Pancreas (tissue), 10 donors: ENCODE measurements around the gene CMTM6. TPM values are rescaled to one million over a fixed set of nuclear protein-coding genes. Genes with fewer than 3 reads are reported as not detected.
"Not testable (repeated sequence)": the region's sequence is repeated elsewhere in the genome, so short reads cannot be mapped to it uniquely, and the experiment has no call there.

Experiments
- ATAC-seq, 4 donors: fragments of 200-7000 bp; cut with Tn5 transposase; one replicate each; pipeline versions ENCODE4 v1.8.0 to v1.9.1; 2020; ENCODE audit warnings: mild to moderate bottlenecking in 4 of 4, moderate library complexity in 4 of 4
- DNase-seq, 6 donors: peaks; one replicate each; pipeline ENCODE4 v3.0.0-alpha.2; 2020
- FAIRE-seq: peaks from 2 replicates; lab custom pipeline; 2012; peaks lifted over from hg19 to GRCh38; lab: Jason Lieb, UNC
- H3K27ac ChIP-seq, 4 donors: fragments of 200-600 bp; sonication (generic); 1 replicate in 3 of 4; 2 replicates in 1 of 4; pipeline versions ENCODE4 v1.5.0 to v1.8.0; 2020
- H3K27me3 ChIP-seq, 4 donors: fragments of 200-600 bp; one replicate each; pipeline ENCODE4 v1.8.0; 2021
- H3K36me3 ChIP-seq, 3 donors: fragments of 200-600 bp; sonication (generic) in 1 of 3; one replicate each; pipeline versions ENCODE4 v1.5.0 to v1.8.0; 2020 to 2021
- H3K4me1 ChIP-seq, 3 donors: fragments of 200-600 bp; one replicate each; pipeline ENCODE4 v1.8.0; 2021
- H3K4me3 ChIP-seq, 4 donors: fragments of 200-600 bp; sonication (generic) in 2 of 4; one replicate each; pipeline versions ENCODE4 v1.5.0 to v1.8.0; 2020 to 2021
- H3K9me3 ChIP-seq, 4 donors: fragments of 200-600 bp; one replicate each; pipeline ENCODE4 v1.8.0; 2021
- CTCF ChIP-seq, 4 donors: fragments of 200-600 bp; sonication (generic) in 3 of 4; IDR thresholded peaks; one replicate each; pipeline versions ENCODE4 v1.5.0 to v1.8.0; 2021; ENCODE audit warnings: antibody characterized with exemption in 4 of 4
- WGBS, 2 donors: extraction: QIAGEN DNeasy Blood & Tissue Kit; methylation state at CpG; one replicate each; pipeline ENCODE4 v1.1.7; 2013; 5-methylcytosine and 5-hydroxymethylcytosine counted together
- intact Hi-C, 3 donors: fragments of 100-400 bp; cut with DNase I; formaldehyde crosslinking; loops; one replicate each; pipeline versions ENCODE4 v1.11.1 to v1.14.2; 2022
- polyA plus RNA-seq, 2 donors: library from polyadenylated mRNA; stranded (reverse); fragments of 200-250 nt; gene quantifications; one replicate each; pipeline ENCODE4 v1.2.3, GENCODE V29; 2013
- total RNA-seq, 6 donors: library from RNA; stranded (reverse); fragmentation: NEBNext Ultra II Directional in 4 of 6; extraction: Animal tissue kit (Norgen Biotek cat#: 25700) in 4 of 6; gene quantifications; one replicate each; pipeline versions ENCODE4 v1.2.1 to v1.2.4, GENCODE V29; 2021 to 2023
- donor health status: healthy with polysubstance abuse.
- donor health status: DM: no; HTN: no; CAD: no; lungs with moderate emphysema.
- donor health status: DM: no; HTN: no; CAD: no.
- donor health status: control.
- donor health status: control.
- donor health status: Bipolar disorder and iron deficiency.
- donor health status: DM: yes; HTN: yes; CAD: no.
- donor health status: DM: no; HTN: no; CAD: no.
- donor health status: DM: no; HTN: no; CAD: no.
- donor health status: DM: yes; HTN: yes; CAD: no.

The CMTM6 gene
- total and polyA plus RNA-seq, 8 donors, result 8.4 to 34.0 (median 13.7) TPM

- intact Hi-C loops, result no loop called here
- ATAC-seq (no peak), FAIRE-seq (no peak), DNase-seq (no peak)
- H3K4me3 ChIP-seq, result no peak overlapping the region
- no peaks in the 10 kb centered on the region for H3K36me3 ChIP-seq
- 86 to 98% methylated on average over 1 of the region's 1 CpG for WGBS, 2 donors
- no peak overlapping the region for H3K27ac ChIP-seq
- no peaks in the 10 kb centered on the region for H3K4me1 ChIP-seq
- no peak for TF ChIP-seq CTCF (IDR thresholded peaks at IDR 0.05)
- H3K27me3 ChIP-seq, result no peaks in the 10 kb centered on the region
- no peaks in the 10 kb centered on the region for H3K9me3 ChIP-seq
Observed at GRCh38 chr3:32447865-32448400, 54.7 kb downstream of the CMTM6 start.

GRCh38 chr3:32443478-32443877 is 59.2 kb downstream of the CMTM6 start:
- Histone ChIP-seq H3K9me3 (no peaks in the 10 kb centered on the region), H3K4me1 (no peaks in the 10 kb centered on the region), H3K36me3 (no peaks in the 10 kb centered on the region), H3K4me3 (no peak overlapping the region), H3K27ac (no peak overlapping the region), H3K27me3 (no peaks in the 10 kb centered on the region)
- DNase-seq (no peak), ATAC-seq (no peak), FAIRE-seq (no peak)
- no peak for TF ChIP-seq CTCF (IDR thresholded peaks at IDR 0.05)
- WGBS, 2 donors, result 80 to 94% methylated on average over 1 of the region's 1 CpG
- intact Hi-C loops, result no loop called here

GRCh38 chr3:32442766-32443165 is 59.9 kb downstream of the CMTM6 start:
- no peak for FAIRE-seq
- no peaks in the 10 kb centered on the region for H3K36me3 ChIP-seq
- ATAC-seq, result no peak

GRCh38 chr3:32440611-32441350 is 61.9 kb downstream of the CMTM6 start:
- no peak overlapping the region for H3K4me3 ChIP-seq
- FAIRE-seq (no peak), DNase-seq (no peak), ATAC-seq (no peak)
- no peaks in the 10 kb centered on the region for H3K9me3 ChIP-seq
- no peaks in the 10 kb centered on the region for H3K27me3 ChIP-seq
- no peaks in the 10 kb centered on the region for H3K4me1 ChIP-seq
- TF ChIP-seq CTCF (IDR thresholded peaks at IDR 0.05), result no peak
- intact Hi-C loops, result no loop called here
- no peak overlapping the region for H3K27ac ChIP-seq
- no peaks in the 10 kb centered on the region for H3K36me3 ChIP-seq
- WGBS, 2 donors, result 79 to 80% methylated on average over 10 of the region's 10 CpGs

More at GRCh38 chr3:32442766-32443165, 59.9 kb downstream of the CMTM6 start:
- WGBS, 2 donors, result 96 to 98% methylated on average over 3 of the region's 3 CpGs
- H3K4me1 ChIP-seq, result no peaks in the 10 kb centered on the region
- DNase-seq, result no peak
- TF ChIP-seq CTCF (IDR thresholded peaks at IDR 0.05), result no peak
- H3K4me3 ChIP-seq, result no peak overlapping the region
- H3K27me3 ChIP-seq, result no peaks in the 10 kb centered on the region
- no peaks in the 10 kb centered on the region for H3K9me3 ChIP-seq
- no peak overlapping the region for H3K27ac ChIP-seq
- intact Hi-C loops, result no loop called here

GRCh38 chr3:32439421-32439820 is 63.2 kb downstream of the CMTM6 start:
- FAIRE-seq, intact Hi-C loops, H3K27ac ChIP-seq, H3K9me3 ChIP-seq, H3K36me3 ChIP-seq, ATAC-seq, H3K4me1 ChIP-seq, H3K27me3 ChIP-seq, H3K4me3 ChIP-seq, DNase-seq: not testable (repeated sequence)
- WGBS, 2 donors, result 93 to 95% methylated on average over 4 of the region's 4 CpGs
